DMS 273 (cell line): ENCODE data around the gene HIC1.

Experiments
- DNase-seq: peaks from one replicate; lab custom pipeline; 2025; ENCODE audit not compliant: unreplicated experiment; lab: John Stamatoyannopoulos, UW

The HIC1 gene

GRCh38 chr17:2058586-2059546, 4.0 kb downstream of the HIC1 start:
- no peak for DNase-seq

GRCh38 chr17:2059547-2060384, 4.9 kb downstream of the HIC1 start:
- DNase-seq = no peak

- no peak for DNase-seq
Observed at GRCh38 chr17:2060385-2060658, 5.4 kb downstream of the HIC1 start.

GRCh38 chr17:2060681-2061440, 6.0 kb downstream of the HIC1 start:
- DNase-seq = no peak

- DNase-seq = no peak
Observed at GRCh38 chr17:2061441-2061958, 6.6 kb downstream of the HIC1 start.

GRCh38 chr17:2062571-2063183, 7.8 kb downstream of the HIC1 start:
- no peak for DNase-seq

- DNase-seq = no peak
Observed at GRCh38 chr17:2063261-2064146, 8.6 kb downstream of the HIC1 start.

GRCh38 chr17:2064147-2064489, 9.2 kb downstream of the HIC1 start:
- DNase-seq = no peak

- no peak for DNase-seq
Observed at GRCh38 chr17:2064520-2064971, 9.6 kb downstream of the HIC1 start.

- peak; percentile 53 for DNase-seq
Observed at GRCh38 chr17:2064980-2065785, 10.3 kb downstream of the HIC1 start.

GRCh38 chr17:2065949-2066400, 11.1 kb downstream of the HIC1 start:
- no peak for DNase-seq

- no peak for DNase-seq
Observed at GRCh38 chr17:2067048-2067561, 12.2 kb downstream of the HIC1 start.

GRCh38 chr17:2067608-2068024, 12.7 kb downstream of the HIC1 start:
- DNase-seq = peak; percentile 40

GRCh38 chr17:2068031-2068518, 13.2 kb downstream of the HIC1 start:
- no peak for DNase-seq

GRCh38 chr17:2068519-2069051, 13.7 kb downstream of the HIC1 start:
- peak; percentile 71 for DNase-seq

- no peak for DNase-seq
Observed at GRCh38 chr17:2070241-2071023, 15.5 kb downstream of the HIC1 start.

GRCh38 chr17:2071024-2071385, 16.1 kb downstream of the HIC1 start:
- no peak for DNase-seq
